Activated B cell treated with CpG ODN at 0.5 μM for 24 hours (primary cell): ENCODE data around the gene CLTCL1. TPM values are rescaled to one million over a fixed set of nuclear protein-coding genes. Genes with fewer than 3 reads are reported as not detected.

Experiments
- ATAC-seq: fragments of 200-7000 bp; cut with Tn5 transposase; one replicate; pipeline ENCODE4 v1.10.0; 2021; ENCODE audit warnings: low read depth, mild to moderate bottlenecking, moderate library complexity
- CTCF ChIA-PET: fragments of 350-600 bp; sonication (Branson Sonifier 250); formaldehyde crosslinking; loops from one replicate; lab custom pipeline; 2021; ENCODE audit warnings: antibody characterized with exemption; lab: Charles Lee
- POLR2A ChIA-PET: fragments of 350-600 bp; sonication (Branson Sonifier 250); formaldehyde crosslinking; loops from one replicate; lab custom pipeline; 2021; ENCODE audit warnings: antibody characterized with exemption; lab: Charles Lee
- DNase-seq: peaks from one replicate; pipeline ENCODE4 v3.0.0; 2022
- H3K27ac Mint-ChIP-seq: one replicate; pipeline ENCODE4 v1.8.0; 2020; ENCODE audit warnings: mixed read lengths
- H3K27me3 Mint-ChIP-seq: one replicate; pipeline ENCODE4 v1.8.0; 2021; ENCODE audit warnings: mixed read lengths
- H3K36me3 Mint-ChIP-seq: one replicate; pipeline ENCODE4 v1.8.0; 2021; ENCODE audit warnings: low read depth, mixed read lengths
- H3K4me1 Mint-ChIP-seq: one replicate; pipeline ENCODE4 v1.8.0; 2021; ENCODE audit warnings: mixed read lengths
- H3K4me3 Mint-ChIP-seq: one replicate; pipeline ENCODE4 v1.8.0; 2020; ENCODE audit warnings: mild to moderate bottlenecking, mixed read lengths
- H3K9me3 Mint-ChIP-seq: one replicate; pipeline ENCODE4 v1.8.0; 2020; ENCODE audit warnings: mixed read lengths
- intact Hi-C: fragments of 100-400 bp; cut with micrococcal nuclease; formaldehyde crosslinking; loops from one replicate; pipeline ENCODE4 v1.15.1; 2024
- total RNA-seq: library from RNA; stranded (reverse); gene quantifications from 2 replicates; pipeline ENCODE4 v1.2.3, GENCODE V29; 2022
- TF ChIP-seq, protein P1 (sequence below): fragments of 200-600 bp; IDR thresholded peaks from one replicate; pipeline ENCODE4 v1.8.0; 2022; ENCODE audit warnings: antibody characterized with exemption, mild to moderate bottlenecking

Gene CLTCL1
- total RNA-seq, 1 donor from 2014 or later, result 5.0 TPM

- TF ChIP-seq, protein P1, sequence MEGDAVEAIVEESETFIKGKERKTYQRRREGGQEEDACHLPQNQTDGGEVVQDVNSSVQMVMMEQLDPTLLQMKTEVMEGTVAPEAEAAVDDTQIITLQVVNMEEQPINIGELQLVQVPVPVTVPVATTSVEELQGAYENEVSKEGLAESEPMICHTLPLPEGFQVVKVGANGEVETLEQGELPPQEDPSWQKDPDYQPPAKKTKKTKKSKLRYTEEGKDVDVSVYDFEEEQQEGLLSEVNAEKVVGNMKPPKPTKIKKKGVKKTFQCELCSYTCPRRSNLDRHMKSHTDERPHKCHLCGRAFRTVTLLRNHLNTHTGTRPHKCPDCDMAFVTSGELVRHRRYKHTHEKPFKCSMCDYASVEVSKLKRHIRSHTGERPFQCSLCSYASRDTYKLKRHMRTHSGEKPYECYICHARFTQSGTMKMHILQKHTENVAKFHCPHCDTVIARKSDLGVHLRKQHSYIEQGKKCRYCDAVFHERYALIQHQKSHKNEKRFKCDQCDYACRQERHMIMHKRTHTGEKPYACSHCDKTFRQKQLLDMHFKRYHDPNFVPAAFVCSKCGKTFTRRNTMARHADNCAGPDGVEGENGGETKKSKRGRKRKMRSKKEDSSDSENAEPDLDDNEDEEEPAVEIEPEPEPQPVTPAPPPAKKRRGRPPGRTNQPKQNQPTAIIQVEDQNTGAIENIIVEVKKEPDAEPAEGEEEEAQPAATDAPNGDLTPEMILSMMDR, result no peak
- Mint-ChIP-seq H3K27me3 (no peaks in the 10 kb centered on the region), H3K4me3 (no peak overlapping the region), H3K27ac (no peak overlapping the region), H3K36me3 (no peaks in the 10 kb centered on the region), H3K9me3 (no peaks in the 10 kb centered on the region), H3K4me1 (no peaks in the 10 kb centered on the region)
- POLR2A ChIA-PET, result no interaction called here
- no peak for ATAC-seq
- intact Hi-C loops, result no loop called here
- CTCF ChIA-PET, result no interaction called here
- DNase-seq, result no peak
Observed at GRCh38 chr22:19238900-19239299, 52.6 kb downstream of the CLTCL1 start.

DNA sequence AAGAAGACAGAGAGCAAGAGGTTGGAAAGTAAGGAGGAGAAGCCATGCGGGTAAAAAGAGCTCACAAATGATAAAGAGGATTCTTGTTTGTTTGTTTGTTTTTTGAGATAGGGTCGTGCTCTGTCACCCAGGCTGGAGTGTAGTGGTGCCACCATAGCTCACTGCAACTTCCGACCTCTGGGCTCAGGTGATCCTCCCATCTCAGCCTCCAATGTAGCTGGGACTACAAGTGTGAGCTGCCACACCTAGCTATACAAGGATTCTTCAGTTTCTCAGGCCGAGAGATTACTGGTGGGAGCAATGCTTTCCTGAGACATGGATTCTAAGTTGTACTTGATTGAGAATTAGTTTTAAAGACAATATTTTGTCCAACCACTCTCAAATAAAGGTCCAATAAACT lies 55.6 kb downstream of the CLTCL1 start:
- Mint-ChIP-seq H3K9me3 (no peaks in the 10 kb centered on the region), H3K36me3 (no peaks in the 10 kb centered on the region), H3K27ac (no peak overlapping the region), H3K27me3 (peaks cover 5% of the 10 kb centered on the region), H3K4me1 (no peaks in the 10 kb centered on the region), H3K4me3 (no peak overlapping the region)
- no peak for DNase-seq
- intact Hi-C loops, result no loop called here
- ATAC-seq, result no peak
- ChIA-PET POLR2A (no interaction called here), CTCF (interaction anchor here (1.4 kb wide), 1 partner anchor 56 kb away, joined by 3 read pairs; no protein-coding TSS in a partner anchor)
- TF ChIP-seq, protein P1, result no peak

- Mint-ChIP-seq H3K36me3 (no peaks in the 10 kb centered on the region), H3K4me3 (no peak overlapping the region), H3K9me3 (no peaks in the 10 kb centered on the region), H3K4me1 (no peaks in the 10 kb centered on the region), H3K27ac (no peak overlapping the region), H3K27me3 (peaks cover 5% of the 10 kb centered on the region)
- CTCF ChIA-PET, result no interaction called here
- ATAC-seq (no peak), DNase-seq (no peak)
- TF ChIP-seq, protein P1, result no peak
- POLR2A ChIA-PET, result no interaction called here
- intact Hi-C loops, result no loop called here
Observed at GRCh38 chr22:19234126-19234896, 57.2 kb downstream of the CLTCL1 start.

GRCh38 chr22:19233189-19233661 lies 58.3 kb downstream of the CLTCL1 start:
- ChIA-PET POLR2A (no interaction called here), CTCF (no interaction called here)
- Mint-ChIP-seq H3K27me3 (peaks cover 5% of the 10 kb centered on the region), H3K4me3 (no peak overlapping the region), H3K36me3 (no peaks in the 10 kb centered on the region), H3K27ac (no peak overlapping the region), H3K9me3 (no peaks in the 10 kb centered on the region), H3K4me1 (no peaks in the 10 kb centered on the region)
- no peak for ATAC-seq
- TF ChIP-seq, protein P1, result no peak
- DNase-seq, result no peak
- intact Hi-C loops, result no loop called here

GRCh38 chr22:19232623-19233022 lies 58.9 kb downstream of the CLTCL1 start:
- no peak for DNase-seq
- TF ChIP-seq, protein P1, result no peak
- Mint-ChIP-seq H3K36me3 (no peaks in the 10 kb centered on the region), H3K27ac (no peak overlapping the region), H3K9me3 (no peaks in the 10 kb centered on the region), H3K4me1 (no peaks in the 10 kb centered on the region), H3K4me3 (no peak overlapping the region), H3K27me3 (peaks cover 5% of the 10 kb centered on the region)
- intact Hi-C loops, result no loop called here
- no peak for ATAC-seq
- ChIA-PET CTCF (no interaction called here), POLR2A (no interaction called here)
